ENCODE results near the gene MBTPS2.

GRCh38 chrX:21926527-21927278, 87.3 kb downstream of the MBTPS2 start:
- TF ChIP-seq CTCF (IDR thresholded peaks at IDR 0.05): no peak
- no peak for TF ChIP-seq POLR2A (IDR thresholded peaks at IDR 0.05)

Measured in lower leg skin (tissue), 3 donors.